ENCODE data around the gene DCTN5.
"Not testable (repeated sequence)": the region's sequence is repeated elsewhere in the genome, so short reads cannot be mapped to it uniquely, and the experiment has no call there.

Gene DCTN5

GRCh38 chr16:23694644-23695373, 53.5 kb downstream of the DCTN5 start:
- no peak for DNase-seq

GRCh38 chr16:23695756-23696155, 54.5 kb downstream of the DCTN5 start:
- no peak for DNase-seq

- no peak for DNase-seq
These were observed 57.8 kb downstream of the DCTN5 start for GRCh38 chr16:23699100-23699499.

- no peak for DNase-seq
These were observed 58.8 kb downstream of the DCTN5 start for GRCh38 chr16:23700093-23700492.

GRCh38 chr16:23700509-23700908, 59.2 kb downstream of the DCTN5 start:
- DNase-seq, result no peak

- DNase-seq, result no peak
These were observed 59.8 kb downstream of the DCTN5 start for GRCh38 chr16:23701045-23701444.

GRCh38 chr16:23702951-23703350, 61.7 kb downstream of the DCTN5 start:
- no peak for DNase-seq

GRCh38 chr16:23704772-23705516, 63.7 kb downstream of the DCTN5 start:
- DNase-seq, result no peak

- no peak for DNase-seq
These were observed 64.2 kb downstream of the DCTN5 start for GRCh38 chr16:23705517-23705902.

- DNase-seq, result no peak
These were observed 65.2 kb downstream of the DCTN5 start for GRCh38 chr16:23706439-23706838.

- DNase-seq, result no peak
These were observed 68.3 kb downstream of the DCTN5 start for GRCh38 chr16:23709536-23709935.

GRCh38 chr16:23710008-23710407, 68.7 kb downstream of the DCTN5 start:
- no peak for DNase-seq

- no peak for DNase-seq
These were observed 69.2 kb downstream of the DCTN5 start for GRCh38 chr16:23710504-23710903.

GRCh38 chr16:23711785-23712184, 70.5 kb downstream of the DCTN5 start:
- DNase-seq, result no peak

GRCh38 chr16:23712976-23713375, 71.7 kb downstream of the DCTN5 start, which contains the start of gene ERN2:
Gene ERN2, minus strand, starts transcription at chr16:23713222. Its CDS starts 35 bp downstream, at chr16:23713187.
- DNase-seq, result no peak

GRCh38 chr16:23716484-23716883, 75.2 kb downstream of the DCTN5 start:
- no peak for DNase-seq

- DNase-seq, result not testable (repeated sequence)
These were observed 81.5 kb downstream of the DCTN5 start for GRCh38 chr16:23722613-23723240.

GRCh38 chr16:23724096-23724784, 83.0 kb downstream of the DCTN5 start:
- DNase-seq, result no peak

- DNase-seq, result no peak
These were observed 83.5 kb downstream of the DCTN5 start for GRCh38 chr16:23724785-23725131.

GRCh38 chr16:23726710-23727109, 85.4 kb downstream of the DCTN5 start:
- DNase-seq, result no peak
